SK-N-SH treated with all-trans-retinoic acid at 6 μM for 48 hours (cell line): ENCODE results near the gene DSC1.

Experiments
- ARNTL ChIP-seq: fragments of 450-650 bp; formaldehyde crosslinking; IDR thresholded peaks from 2 replicates; pipeline ENCODE4 v1.5.0; 2020; ENCODE audit warnings: low read depth, mild to moderate bottlenecking, moderate library complexity, borderline replicate concordance
- ESRRG ChIP-seq: fragments of 250-450 bp; sonication (Bioruptor Pico); IDR thresholded peaks from 2 replicates; pipeline ENCODE4 v1.6.1; 2021; ENCODE audit warnings: mild to moderate bottlenecking
- ISL1 ChIP-seq: fragments of 250-450 bp; sonication (Bioruptor Pico); IDR thresholded peaks from 2 replicates; pipeline ENCODE4 v2.1.2; 2022; ENCODE audit warnings: mild to moderate bottlenecking, moderate library complexity
- PATZ1 ChIP-seq: fragments of 250-450 bp; sonication (Bioruptor Pico); IDR thresholded peaks from 2 replicates; pipeline ENCODE4 v1.8.0; 2020; ENCODE audit warnings: mild to moderate bottlenecking, moderate library complexity, borderline replicate concordance
- ZFP30 ChIP-seq: fragments of 450-650 bp; formaldehyde crosslinking; IDR thresholded peaks from 2 replicates; pipeline ENCODE4 v1.5.0; 2022; ENCODE audit warnings: mild to moderate bottlenecking, moderate library complexity
- TF ChIP-seq, protein P1 (sequence below): fragments of 250-450 bp; sonication (Bioruptor Pico); IDR thresholded peaks from 2 replicates; pipeline ENCODE4 v1.5.0; 2020; ENCODE audit warnings: mild to moderate bottlenecking, moderate library complexity

GRCh38 chr18:31093880-31094279, 68.8 kb downstream of the DSC1 start:
- TF ChIP-seq PATZ1, result no peak
- TF ChIP-seq ZFP30 (CRISPR knock-in tag), result no peak
- TF ChIP-seq, protein P1, sequence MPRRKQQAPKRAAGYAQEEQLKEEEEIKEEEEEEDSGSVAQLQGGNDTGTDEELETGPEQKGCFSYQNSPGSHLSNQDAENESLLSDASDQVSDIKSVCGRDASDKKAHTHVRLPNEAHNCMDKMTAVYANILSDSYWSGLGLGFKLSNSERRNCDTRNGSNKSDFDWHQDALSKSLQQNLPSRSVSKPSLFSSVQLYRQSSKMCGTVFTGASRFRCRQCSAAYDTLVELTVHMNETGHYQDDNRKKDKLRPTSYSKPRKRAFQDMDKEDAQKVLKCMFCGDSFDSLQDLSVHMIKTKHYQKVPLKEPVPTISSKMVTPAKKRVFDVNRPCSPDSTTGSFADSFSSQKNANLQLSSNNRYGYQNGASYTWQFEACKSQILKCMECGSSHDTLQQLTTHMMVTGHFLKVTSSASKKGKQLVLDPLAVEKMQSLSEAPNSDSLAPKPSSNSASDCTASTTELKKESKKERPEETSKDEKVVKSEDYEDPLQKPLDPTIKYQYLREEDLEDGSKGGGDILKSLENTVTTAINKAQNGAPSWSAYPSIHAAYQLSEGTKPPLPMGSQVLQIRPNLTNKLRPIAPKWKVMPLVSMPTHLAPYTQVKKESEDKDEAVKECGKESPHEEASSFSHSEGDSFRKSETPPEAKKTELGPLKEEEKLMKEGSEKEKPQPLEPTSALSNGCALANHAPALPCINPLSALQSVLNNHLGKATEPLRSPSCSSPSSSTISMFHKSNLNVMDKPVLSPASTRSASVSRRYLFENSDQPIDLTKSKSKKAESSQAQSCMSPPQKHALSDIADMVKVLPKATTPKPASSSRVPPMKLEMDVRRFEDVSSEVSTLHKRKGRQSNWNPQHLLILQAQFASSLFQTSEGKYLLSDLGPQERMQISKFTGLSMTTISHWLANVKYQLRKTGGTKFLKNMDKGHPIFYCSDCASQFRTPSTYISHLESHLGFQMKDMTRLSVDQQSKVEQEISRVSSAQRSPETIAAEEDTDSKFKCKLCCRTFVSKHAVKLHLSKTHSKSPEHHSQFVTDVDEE (CRISPR knock-in tag), result no peak
- no peak for TF ChIP-seq ARNTL (CRISPR knock-in tag)
- no peak for TF ChIP-seq ISL1
- TF ChIP-seq ESRRG (CRISPR knock-in tag), result no peak
